Endodermal cell (in vitro differentiated cells): ENCODE results near the gene SMAD2. TPM values are rescaled to one million over a fixed set of nuclear protein-coding genes. Genes with fewer than 3 reads are reported as not detected.

Source experiments
- DNase-seq: peaks from one replicate; pipeline ENCODE4 v3.0.0-alpha.2; 2017
- H3K27ac ChIP-seq: 2 replicates; pipeline ENCODE4 v1.5.1; 2013; ENCODE audit warnings: mild to moderate bottlenecking, low read depth, low read length, moderate library complexity
- H3K27me3 ChIP-seq: 2 replicates; pipeline ENCODE4 v1.6.1; 2013; ENCODE audit warnings: mild to moderate bottlenecking, low read length, moderate library complexity; ENCODE audit not compliant: insufficient read depth, control insufficient read depth, poor library complexity, severe bottlenecking
- H3K36me3 ChIP-seq: 2 replicates; pipeline ENCODE4 v1.7.0; 2013; ENCODE audit warnings: mild to moderate bottlenecking, low read length, moderate library complexity; ENCODE audit not compliant: control insufficient read depth, insufficient read depth
- H3K4me1 ChIP-seq: one replicate; pipeline ENCODE4 v1.7.0; 2013; ENCODE audit warnings: low read length; ENCODE audit not compliant: control insufficient read depth, insufficient read depth
- H3K4me3 ChIP-seq: 2 replicates; pipeline ENCODE4 v1.5.1; 2013; ENCODE audit warnings: mild to moderate bottlenecking, low read length, moderate library complexity
- H3K9ac ChIP-seq: 2 replicates; pipeline ENCODE4 v1.6.1; 2013; ENCODE audit warnings: mild to moderate bottlenecking, low read length, moderate library complexity; ENCODE audit not compliant: poor library complexity, severe bottlenecking; ENCODE audit errors: extremely low read depth
- H3K9me3 ChIP-seq: 2 replicates; pipeline ENCODE4 v1.6.1; 2013; ENCODE audit warnings: mild to moderate bottlenecking, low read length, moderate library complexity; ENCODE audit not compliant: control insufficient read depth
- H3K27ac Mint-ChIP-seq: 2 replicates; pipeline ENCODE4 v1.8.0; 2020; ENCODE audit warnings: mixed read lengths
- H3K27me3 Mint-ChIP-seq: 2 replicates; pipeline ENCODE4 v1.8.0; 2021; ENCODE audit warnings: mild to moderate bottlenecking, mixed read lengths; ENCODE audit not compliant: insufficient read depth
- H3K36me3 Mint-ChIP-seq: 2 replicates; pipeline ENCODE4 v1.8.0; 2020; ENCODE audit warnings: low read depth, mixed read lengths
- H3K4me1 Mint-ChIP-seq: 2 replicates; pipeline ENCODE4 v1.8.0; 2020; ENCODE audit warnings: mixed read lengths
- H3K4me3 Mint-ChIP-seq: 2 replicates; pipeline ENCODE4 v1.8.0; 2020; ENCODE audit warnings: mild to moderate bottlenecking, moderate library complexity, mixed read lengths
- H3K9me3 Mint-ChIP-seq: 2 replicates; pipeline ENCODE4 v1.8.0; 2020; ENCODE audit warnings: mild to moderate bottlenecking, mixed read lengths
- WGBS, 2 experiments: methylation state at CpG; one replicate each; pipeline versions ENCODE4 v1.1.5 to v1.1.7; 2013; ENCODE audit warnings: missing lambda C conversion rate in 2 of 2, mixed read lengths in 1 of 2; ENCODE audit not compliant: insufficient coverage in 1 of 2, insufficient read length in 1 of 2; 5-methylcytosine and 5-hydroxymethylcytosine counted together
- total RNA-seq, 2 donors: library from RNA; stranded (reverse); fragmentation: NEBNext Ultra II Directional in 1 of 2; extraction: Animal tissue kit (Norgen Biotek cat#: 25700) in 1 of 2; gene quantifications; 2 replicates in 1 of 2; 3 replicates in 1 of 2; pipeline ENCODE4 v1.2.1, GENCODE V29; 2021
- TF ChIP-seq, protein P1 (sequence below): fragments of 200-600 bp; sonication (generic); conservative IDR thresholded peaks from 2 replicates; pipeline ENCODE4 v1.5.0; 2021; ENCODE audit warnings: antibody characterized with exemption, mild to moderate bottlenecking

SMAD2 gene
- total RNA-seq, 2 donors from 2014 or later, result 156 to 189 TPM

DNA sequence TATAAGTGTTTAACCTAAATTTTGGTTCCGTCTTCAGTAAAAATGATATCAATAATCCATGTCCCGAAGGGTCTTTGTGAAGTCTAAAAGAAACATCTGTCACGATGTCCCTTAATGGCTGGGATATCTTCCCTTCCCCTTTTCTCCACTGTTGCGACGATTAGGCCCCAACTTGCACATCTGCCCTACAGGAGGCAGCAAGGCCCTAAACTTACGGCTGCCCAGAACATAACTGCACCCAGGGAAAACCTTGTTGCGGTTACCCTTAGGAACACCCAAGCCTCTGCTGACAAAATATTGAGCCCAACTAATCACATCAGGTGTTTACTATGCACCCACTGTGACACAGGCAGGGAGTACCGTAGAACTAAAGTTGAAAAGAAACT, 1.3 kb upstream of the SMAD2 start:
- TF ChIP-seq, protein P1, sequence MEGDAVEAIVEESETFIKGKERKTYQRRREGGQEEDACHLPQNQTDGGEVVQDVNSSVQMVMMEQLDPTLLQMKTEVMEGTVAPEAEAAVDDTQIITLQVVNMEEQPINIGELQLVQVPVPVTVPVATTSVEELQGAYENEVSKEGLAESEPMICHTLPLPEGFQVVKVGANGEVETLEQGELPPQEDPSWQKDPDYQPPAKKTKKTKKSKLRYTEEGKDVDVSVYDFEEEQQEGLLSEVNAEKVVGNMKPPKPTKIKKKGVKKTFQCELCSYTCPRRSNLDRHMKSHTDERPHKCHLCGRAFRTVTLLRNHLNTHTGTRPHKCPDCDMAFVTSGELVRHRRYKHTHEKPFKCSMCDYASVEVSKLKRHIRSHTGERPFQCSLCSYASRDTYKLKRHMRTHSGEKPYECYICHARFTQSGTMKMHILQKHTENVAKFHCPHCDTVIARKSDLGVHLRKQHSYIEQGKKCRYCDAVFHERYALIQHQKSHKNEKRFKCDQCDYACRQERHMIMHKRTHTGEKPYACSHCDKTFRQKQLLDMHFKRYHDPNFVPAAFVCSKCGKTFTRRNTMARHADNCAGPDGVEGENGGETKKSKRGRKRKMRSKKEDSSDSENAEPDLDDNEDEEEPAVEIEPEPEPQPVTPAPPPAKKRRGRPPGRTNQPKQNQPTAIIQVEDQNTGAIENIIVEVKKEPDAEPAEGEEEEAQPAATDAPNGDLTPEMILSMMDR, result peak; percentile 61
- Mint-ChIP-seq H3K4me3 (peak overlapping the region; percentile 93), H3K27ac (peak overlapping the region; percentile 74), H3K27me3 (no peaks in the 10 kb centered on the region), H3K36me3 (peaks cover 3% of the 10 kb centered on the region), H3K4me1 (peaks cover 31% of the 10 kb centered on the region), H3K9me3 (no peaks in the 10 kb centered on the region)
- H3K27ac ChIP-seq, result peak overlapping the region; percentile 96
- H3K4me3 ChIP-seq, result peak overlapping the region; percentile 75
- no peaks in the 10 kb centered on the region for H3K36me3 ChIP-seq
- H3K4me1 ChIP-seq, result peaks cover 8% of the 10 kb centered on the region
- no peaks in the 10 kb centered on the region for H3K27me3 ChIP-seq
- peak overlapping the region; percentile 52 for H3K9ac ChIP-seq
- 20 to 38% methylated on average over 3 to 8 of the region's 8 CpGs for WGBS, 2 experiments
- H3K9me3 ChIP-seq, result no peaks in the 10 kb centered on the region
- no peak for DNase-seq

- 0% methylated on average over 17 to 107 of the region's 107 CpGs for WGBS, 2 experiments
- H3K9ac ChIP-seq, result peak overlapping the region; percentile 52
- TF ChIP-seq, protein P1, result no peak
- H3K9me3 ChIP-seq, result no peaks in the 10 kb centered on the region
- Mint-ChIP-seq H3K27ac (peak overlapping the region; percentile 74), H3K27me3 (no peaks in the 10 kb centered on the region), H3K4me1 (peaks cover 35% of the 10 kb centered on the region), H3K9me3 (no peaks in the 10 kb centered on the region), H3K36me3 (peaks cover 3% of the 10 kb centered on the region), H3K4me3 (peak overlapping the region; percentile 93)
- peaks cover 8% of the 10 kb centered on the region for H3K4me1 ChIP-seq
- DNase-seq, result peak; percentile 97
- H3K27me3 ChIP-seq, result no peaks in the 10 kb centered on the region
- H3K36me3 ChIP-seq, result no peaks in the 10 kb centered on the region
- peak overlapping the region; percentile 96 for H3K27ac ChIP-seq
- peak overlapping the region; percentile 75 for H3K4me3 ChIP-seq
Measured at GRCh38 chr18:47930931-47931717, 665 bp upstream of the SMAD2 start.

DNA sequence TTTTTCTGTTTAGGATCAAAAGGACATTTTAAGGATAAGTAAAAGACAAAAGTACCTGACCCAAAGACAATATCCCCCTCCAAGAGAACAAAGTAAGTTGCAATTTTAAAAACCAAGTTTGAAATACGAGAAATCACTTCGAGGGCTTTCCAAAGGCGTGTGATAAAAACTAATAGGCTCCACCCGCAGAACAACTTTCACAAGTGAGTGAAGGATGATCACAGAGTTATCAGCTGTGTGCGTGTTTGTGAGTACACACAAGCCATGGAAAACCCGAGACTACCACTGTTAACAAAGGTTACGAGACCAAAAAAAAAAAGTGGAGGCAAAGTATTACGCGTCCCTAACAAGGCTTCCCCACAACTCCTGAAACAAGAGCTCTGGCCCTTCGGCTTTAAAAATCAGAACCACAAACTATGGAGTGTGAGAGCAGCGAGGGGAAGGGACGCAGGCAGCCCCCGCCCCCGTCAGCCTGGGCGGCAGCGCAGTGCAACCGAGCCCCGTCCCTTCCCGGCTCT, 719 bp downstream of the SMAD2 start:
- no peaks in the 10 kb centered on the region for H3K27me3 ChIP-seq
- peak overlapping the region; percentile 99 for H3K4me3 ChIP-seq
- Mint-ChIP-seq H3K36me3 (peaks cover 3% of the 10 kb centered on the region), H3K27ac (peak overlapping the region; percentile 97), H3K4me1 (peaks cover 49% of the 10 kb centered on the region), H3K4me3 (peak overlapping the region; percentile 93), H3K9me3 (no peaks in the 10 kb centered on the region), H3K27me3 (no peaks in the 10 kb centered on the region)
- TF ChIP-seq, protein P1, result no peak
- no peaks in the 10 kb centered on the region for H3K9me3 ChIP-seq
- peaks cover 7% of the 10 kb centered on the region for H3K36me3 ChIP-seq
- peak overlapping the region; percentile 88 for H3K27ac ChIP-seq
- no peak for DNase-seq
- H3K9ac ChIP-seq, result peak overlapping the region; percentile 94
- WGBS, 2 experiments, result 0% methylated on average over 5 to 19 of the region's 19 CpGs
- peaks cover 19% of the 10 kb centered on the region for H3K4me1 ChIP-seq
